Stimulated activated CD8-positive, alpha-beta memory T cell treated with anti-CD3 and anti-CD28 coated beads, Interleukin-7, amount 100 ng/mL, for 48 hours (primary cell): ENCODE data around the gene MRPL36.
"Not testable (repeated sequence)": the region's sequence is repeated elsewhere in the genome, so short reads cannot be mapped to it uniquely, and the experiment has no call there.

Experiments used
- DNase-seq, 2 donors: peaks; one replicate each; pipeline ENCODE4 v3.0.0-alpha.2; 2020; ENCODE audit warnings: low read depth in 1 of 2; ENCODE audit errors: extremely low read depth in 1 of 2

The MRPL36 gene

DNA sequence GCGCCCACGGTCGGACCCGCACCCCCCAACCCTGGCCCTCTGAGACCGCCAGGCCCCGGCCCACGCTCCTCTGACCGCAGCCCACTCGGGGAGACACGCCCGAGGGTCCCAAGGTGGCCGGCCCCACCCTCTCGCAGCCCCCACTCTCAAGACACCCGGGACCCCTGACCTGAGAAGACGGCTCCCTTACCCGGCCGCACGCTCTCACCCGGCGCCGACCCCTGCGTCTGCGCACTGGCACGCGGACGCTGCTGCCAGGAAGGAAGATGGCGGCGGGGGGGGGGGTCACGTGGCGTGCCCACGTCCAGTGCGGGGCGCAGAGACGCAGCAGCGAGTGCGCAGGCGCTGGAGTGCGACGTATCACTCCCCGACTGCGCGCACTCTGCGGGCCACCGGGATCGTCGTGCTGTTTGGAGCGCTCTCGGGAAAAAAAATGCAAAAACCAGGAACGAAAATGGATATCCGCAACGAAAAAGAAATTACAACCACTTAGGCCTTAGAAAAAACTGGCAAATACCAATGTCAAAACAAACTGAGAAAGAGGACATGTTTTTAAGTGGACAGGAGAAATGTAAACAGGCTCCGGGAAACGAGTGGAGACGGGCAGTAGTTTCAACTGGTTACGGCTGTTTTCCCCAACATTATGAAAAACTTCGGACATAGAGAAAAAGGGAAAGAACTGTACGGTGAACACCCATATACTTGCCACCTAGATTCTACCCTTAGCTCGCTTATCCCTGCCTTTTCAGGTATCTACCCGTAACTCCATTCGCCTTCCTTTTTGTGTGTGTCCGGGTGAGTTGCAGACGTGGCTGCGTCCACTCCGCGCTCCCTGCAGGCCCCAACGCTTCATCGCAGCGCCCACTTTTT is at the start of gene MRPL36:
MRPL36 (minus strand) TSS at position 236 of the 870 bp plus-strand sequence. CDS start 902 bp downstream, outside the sequence.
- peak; percentile 82 to 88 for DNase-seq

DNA sequence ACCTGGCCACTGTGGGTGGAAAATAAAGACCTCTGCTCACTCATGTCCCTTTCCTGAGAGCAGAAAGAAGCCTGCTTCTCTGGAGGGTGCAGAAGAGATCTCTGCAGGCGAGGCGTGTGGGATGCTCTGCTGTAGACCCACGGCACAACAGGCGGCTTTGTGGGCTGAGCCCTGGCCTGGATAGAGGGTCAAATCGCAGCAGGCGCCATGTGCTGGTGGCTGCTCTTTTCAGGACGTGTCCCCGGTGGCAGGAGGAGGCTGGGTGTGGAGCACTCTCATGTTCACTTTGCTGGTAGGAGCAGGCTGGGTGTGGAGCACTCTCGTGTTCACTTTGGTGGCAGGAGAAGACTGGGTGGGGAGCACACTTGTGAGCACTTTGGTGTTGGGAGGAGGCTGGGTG is 48.0 kb upstream of the MRPL36 start:
- no peak for DNase-seq

DNA sequence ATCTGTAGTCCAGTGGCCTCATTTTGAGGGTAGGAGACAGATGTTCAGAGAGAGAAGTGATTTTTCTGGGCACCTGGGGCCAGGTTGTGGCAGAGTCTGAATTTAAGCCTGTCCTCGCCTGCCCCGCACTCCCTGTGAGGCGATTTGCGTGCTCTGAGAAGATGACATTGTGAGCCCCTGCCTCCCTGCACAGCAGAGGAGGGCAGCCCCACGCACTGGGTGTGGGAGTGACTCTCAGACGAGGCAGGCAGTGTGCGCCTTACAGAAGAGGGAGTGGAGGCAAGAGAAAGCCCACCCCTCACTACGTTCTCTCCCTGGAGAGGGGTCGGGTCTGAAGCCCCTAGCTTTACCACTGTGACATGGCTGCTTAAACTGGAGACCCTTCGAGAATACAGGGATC is 47.4 kb upstream of the MRPL36 start:
- DNase-seq = no peak

DNA sequence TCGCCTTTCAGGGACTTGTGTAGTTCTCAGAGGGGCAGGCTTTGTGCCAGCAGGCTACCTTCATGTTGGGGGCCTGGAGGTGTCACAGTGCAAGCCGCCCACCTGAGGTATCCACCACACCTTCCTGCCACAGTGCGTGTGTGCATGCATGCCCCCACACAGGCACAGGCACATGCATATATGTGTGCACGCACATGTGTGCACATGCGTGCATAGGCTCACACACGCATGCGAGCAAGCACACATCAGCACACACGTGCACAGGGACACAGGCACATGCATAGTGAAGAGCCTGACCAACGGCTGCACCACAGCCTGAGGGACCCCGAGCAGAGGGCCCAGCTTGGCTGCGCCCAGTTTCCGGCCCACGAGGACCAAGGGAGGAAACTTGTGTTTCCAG is 46.9 kb upstream of the MRPL36 start:
- no peak for DNase-seq

DNA sequence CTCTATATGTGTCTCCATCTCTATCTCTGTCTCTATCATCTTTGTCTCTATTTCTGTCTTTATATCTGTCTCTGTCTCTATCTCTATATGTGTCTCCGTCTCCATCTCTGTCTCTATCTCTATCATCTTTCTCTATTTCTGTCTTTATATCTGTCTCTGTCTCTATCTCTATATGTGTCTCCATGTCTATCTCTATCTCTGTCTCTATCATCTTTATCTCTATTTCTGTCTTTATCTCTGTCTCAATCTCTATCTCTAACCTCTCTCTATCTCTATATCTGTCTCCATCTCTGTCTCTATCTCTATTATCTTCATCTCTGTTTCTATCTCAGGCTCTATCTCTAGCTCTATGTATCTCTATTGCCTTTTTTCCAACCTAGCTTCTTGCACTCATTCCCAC is 46.1 kb upstream of the MRPL36 start:
- DNase-seq = no peak

DNA sequence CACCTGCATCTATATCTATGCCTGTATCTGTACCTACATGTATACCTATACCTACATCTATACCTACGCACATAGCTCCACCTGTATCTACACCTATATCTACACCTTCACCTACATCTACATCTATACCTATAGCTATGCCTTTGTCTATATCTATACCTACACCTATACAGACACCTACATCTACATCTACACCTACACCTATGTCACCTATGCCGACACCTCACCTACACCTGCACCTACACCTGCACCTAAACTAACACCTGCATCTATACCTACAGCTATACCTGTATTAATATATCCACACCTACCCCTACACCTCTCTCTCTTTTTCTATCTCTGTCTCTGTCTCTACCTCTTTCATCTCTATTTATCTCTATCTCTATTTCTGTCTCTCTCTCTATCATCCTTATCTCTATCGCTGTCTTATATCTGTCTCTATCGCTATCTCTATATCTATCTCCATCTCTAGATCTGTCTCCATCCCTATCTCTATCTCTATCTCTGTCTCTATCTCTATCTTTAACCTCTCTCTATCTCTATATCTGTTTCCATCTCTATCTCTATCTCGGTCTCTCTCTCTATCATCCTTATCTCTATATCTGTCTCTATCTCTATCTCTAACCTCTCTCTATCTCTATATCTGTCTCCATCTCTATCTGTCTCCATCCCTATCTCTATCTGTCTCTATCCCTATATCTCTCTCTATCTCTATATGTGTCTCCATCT is 45.2 kb upstream of the MRPL36 start:
- no peak for DNase-seq

DNA sequence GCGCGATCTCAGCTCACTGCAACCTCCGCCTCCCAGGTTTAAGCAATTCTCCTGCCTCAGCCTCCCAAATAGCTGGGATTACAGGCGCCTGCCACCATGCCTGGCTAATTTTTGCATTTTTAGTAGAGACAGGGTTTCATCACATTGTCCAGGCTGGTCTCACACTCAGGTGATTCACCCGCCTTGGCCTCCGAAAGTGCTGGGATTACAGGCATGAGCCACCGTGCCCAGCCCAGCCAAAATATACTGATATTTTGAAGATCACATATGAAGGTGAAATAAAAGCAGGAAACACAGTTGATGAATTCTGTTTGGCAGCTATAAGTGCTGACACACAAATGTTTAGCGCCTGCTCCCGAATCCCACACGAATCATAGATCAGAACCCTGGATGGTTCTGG is 44.1 kb upstream of the MRPL36 start:
- not testable (repeated sequence) for DNase-seq

DNA sequence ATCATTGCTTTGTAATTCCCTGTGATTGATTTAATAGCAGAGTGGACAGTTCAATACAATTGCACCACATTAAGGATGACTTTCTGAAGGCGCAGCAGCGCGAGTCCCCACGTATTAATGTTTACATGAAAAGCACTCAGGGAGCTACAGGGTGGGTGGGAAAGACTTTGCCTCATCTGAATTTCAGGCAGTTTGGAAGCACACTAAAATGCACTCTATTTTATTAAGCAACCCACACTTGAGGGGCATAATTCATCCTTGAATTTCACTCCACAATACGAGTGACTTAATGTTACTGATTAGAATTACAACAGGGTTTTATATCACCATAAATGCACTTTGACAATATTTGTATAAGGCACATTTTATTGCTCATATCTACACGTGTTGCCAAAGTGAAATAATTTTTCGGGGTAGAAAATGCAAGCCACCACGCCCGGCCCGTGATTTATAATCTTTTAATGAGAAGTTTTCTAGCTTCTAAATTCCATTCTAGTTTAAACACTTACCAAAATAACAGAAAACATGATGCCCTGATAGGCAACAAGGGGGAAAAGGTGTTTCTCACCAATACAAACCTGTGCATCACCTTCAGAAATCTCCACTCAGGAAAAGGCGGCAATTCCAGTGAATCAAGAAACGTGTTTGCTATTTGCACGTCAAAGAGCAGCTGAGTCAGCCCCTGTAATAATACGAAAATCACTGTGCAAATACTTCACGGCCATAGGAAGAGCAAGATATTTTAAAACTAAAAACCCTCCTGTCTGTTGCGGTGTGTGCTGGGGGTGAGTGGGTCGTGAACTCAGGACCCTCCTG is 42.6 kb upstream of the MRPL36 start:
- no peak for DNase-seq

DNA sequence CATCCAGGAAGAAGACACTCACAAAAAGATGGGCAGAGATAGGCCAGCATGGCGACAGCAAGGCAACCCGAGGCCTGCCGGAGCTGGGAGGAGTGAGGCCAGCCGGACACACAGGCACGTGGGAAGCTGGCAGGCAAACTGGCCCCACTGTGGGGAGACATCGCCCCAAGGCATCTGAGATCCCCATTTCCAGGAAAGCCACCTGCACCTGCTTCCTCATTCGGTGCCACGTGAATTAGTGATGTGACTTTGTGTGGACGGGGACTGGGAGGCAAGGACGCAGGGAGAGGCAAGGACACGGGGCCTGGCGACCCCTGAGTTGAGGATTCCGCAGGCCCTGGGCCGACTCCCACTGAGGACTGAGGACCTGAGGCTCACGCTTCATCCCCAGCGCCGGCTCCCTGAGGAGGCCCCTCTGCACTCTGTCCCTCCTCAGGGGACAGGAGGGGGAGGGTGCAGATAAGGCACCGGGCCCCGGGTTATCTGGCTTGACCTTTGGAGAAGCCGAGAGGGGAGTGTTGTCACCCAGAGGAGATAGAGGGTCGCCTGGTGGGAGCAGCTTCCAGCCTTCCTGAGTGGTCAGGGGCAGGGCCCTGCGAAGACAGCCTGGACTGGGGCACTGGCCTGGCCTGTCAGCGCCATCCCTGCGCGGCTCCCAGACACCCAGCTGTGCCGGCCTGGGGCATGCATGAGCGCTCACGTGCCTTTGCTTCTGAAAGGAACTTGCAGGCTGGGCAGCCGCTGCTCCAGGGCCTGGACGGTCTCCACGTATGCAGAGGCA is 41.3 kb upstream of the MRPL36 start:
- no peak for DNase-seq

DNA sequence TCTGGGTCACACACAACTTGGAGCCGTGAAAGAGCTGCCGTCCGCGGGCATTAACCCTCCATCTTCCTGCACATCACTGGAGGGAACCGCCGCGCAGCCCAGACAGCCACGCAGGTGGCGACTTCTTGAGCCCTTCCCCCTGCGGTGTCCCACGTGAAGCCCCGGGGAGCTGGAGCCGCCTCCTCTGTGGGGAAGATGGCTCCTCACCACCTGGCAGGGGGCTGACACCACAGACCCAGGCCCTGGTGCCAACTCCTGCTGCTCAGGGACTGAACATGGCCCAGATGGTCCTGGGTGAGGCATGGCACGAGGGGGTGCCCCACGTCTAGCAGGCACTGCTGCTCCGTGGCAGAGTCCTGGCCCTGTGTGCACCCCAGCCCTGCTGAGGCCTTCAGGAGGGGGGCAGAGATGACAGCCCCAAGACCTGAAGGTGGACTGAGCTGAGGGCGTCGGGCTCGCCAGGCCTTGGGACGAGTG is 40.5 kb upstream of the MRPL36 start:
- no peak for DNase-seq

DNA sequence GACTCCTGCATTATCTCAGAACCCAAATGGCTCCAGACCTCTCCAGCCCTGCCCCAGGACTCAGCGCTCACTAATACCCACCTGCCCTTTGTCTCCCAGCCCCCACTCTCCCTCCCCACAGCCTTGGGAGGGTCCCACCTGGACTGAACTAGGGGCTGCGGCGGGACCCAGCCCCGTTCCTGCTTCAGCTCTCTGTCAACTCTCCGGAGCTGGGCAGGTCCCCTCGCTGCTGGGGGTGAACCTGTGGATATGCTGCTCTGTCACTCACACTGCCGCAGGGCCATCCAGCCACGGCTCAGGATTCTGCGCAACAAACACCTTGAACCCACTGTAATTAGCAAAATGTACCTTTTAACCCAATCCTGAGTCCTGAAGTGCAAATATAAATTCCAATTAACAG is 38.4 kb upstream of the MRPL36 start:
- no peak for DNase-seq

DNA sequence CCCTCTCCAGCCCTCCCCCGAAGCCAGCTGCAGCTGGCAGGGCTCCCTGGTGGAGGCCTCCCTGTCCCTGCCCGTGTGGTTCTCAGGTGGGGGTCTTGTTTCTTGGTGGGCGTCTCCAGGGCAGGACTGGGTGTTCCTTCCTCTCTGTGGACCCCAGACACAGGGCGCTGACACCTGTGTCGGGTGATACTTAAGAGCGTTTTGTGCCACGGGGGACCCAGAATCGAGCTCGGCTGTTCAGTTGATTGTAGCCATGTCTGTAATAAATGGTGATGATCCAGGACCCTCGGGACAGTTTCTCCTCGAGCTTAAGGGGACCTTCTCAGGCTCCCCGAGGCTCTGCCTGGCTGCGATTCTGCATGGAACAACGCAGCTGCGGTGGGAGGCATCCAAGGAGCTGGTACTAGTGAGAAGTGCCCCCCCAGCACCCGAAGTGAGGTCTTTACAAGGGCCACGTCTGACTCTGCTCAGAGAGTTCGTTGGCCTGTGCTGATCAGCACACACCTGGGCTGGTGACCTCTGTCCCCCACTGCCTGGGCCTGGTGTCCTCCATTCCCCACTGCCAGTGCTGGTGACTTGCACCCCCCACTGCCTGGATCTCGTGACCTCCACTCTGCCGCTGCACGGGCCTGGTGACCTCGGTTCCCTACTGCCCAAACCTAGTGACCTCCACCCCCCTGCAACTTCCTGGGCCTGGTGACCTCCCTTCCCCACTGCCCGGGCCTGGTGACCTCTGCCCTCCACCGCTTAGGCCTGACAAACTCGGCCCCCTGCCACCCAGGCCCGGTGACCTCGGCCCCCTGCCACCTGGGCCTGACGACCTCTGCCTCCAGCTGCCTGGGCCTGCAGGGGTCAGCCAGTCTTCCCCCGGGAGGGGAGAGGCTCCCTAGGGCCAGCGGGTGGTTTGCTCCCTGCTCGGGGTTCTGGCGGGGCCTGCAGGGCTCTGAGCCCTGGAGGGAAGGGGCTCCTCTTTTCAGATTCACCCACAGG is 37.5 kb upstream of the MRPL36 start:
- DNase-seq = no peak

DNA sequence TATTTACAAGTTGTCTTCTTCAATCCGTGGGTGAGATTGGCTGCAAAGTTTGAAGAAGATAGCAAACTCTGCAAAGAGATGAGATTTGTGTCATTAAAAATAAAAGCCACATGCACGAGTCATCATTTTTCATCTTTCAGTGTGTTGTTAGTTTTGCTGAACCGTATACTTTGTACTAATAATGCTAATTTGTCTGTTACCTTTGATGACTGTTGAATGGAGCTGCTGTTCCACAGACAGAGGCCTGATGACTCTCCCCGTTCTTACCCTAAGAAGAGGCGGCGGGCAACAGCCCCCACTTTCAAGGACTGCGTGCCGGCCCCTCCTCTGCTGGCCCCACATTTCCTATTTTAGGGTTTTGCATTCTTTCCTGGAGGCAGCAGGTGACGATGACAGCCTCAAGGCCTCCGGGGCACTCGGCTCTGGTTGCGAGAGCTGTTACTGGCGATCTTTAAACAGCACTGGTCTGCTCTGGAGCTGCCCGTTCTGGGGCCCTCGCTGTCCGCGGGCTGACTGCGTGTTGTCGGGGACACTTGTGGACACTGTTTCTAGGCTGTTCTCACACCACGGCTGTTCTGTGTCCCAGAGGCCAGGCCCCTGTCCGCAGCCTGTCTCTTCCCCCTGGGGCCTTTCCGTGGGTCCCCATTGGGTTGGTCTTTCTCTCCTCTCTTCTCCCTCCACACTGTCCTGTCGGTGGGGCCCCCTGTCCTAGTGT is 36.7 kb upstream of the MRPL36 start:
- DNase-seq = no peak

DNA sequence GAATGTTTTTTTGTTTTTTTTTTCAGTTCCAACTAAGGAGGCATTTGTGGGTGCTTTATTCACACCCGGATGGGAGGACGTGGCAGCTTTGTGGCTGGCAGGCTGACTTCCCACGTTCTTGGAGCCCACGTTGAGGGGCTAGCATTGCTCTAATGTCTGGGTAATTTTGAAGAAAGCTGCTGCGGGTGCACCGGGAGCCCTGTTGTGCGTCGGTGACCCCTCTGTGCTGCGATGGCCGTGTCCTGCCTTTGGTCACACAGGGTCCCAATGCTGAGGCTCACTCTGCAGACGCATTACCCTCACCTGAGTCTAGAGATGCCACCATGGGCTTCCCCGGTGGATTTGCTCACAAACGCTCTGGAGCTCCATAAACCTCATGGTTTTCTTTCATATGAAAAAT is 35.8 kb upstream of the MRPL36 start:
- no peak for DNase-seq

DNA sequence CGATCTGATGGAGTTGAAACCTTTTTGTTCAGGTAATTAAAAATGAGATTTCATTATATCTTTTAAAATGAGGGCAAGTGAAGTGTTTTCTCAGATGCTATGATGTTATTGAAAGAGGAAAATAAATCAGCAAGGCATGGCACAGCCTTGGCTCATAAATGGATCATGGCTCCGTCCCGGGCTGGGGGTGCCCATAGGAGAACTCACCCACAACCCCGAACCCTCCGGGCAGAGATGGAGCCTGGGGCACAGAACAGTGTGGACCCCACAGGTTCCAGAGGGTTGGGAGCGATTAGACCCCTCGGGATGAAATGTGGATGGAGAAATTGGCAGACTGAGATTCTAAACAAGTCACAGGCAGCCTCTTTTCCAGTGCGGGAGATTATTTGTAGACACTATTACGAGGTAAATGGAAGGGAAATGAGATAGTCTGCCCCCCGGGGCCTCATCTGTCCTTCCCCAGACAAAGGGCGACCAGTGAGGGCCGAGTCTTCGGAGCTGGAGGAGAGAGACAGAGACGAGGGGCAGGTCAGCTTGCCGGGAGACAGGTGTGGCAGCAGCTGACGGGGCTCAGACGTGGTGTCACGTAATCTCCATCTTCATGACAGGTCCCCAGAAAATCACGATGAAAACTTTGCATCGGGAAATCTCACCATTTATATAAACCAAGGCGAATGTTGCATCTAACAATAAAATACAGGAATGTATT is 35.2 kb upstream of the MRPL36 start:
- DNase-seq = no peak

DNA sequence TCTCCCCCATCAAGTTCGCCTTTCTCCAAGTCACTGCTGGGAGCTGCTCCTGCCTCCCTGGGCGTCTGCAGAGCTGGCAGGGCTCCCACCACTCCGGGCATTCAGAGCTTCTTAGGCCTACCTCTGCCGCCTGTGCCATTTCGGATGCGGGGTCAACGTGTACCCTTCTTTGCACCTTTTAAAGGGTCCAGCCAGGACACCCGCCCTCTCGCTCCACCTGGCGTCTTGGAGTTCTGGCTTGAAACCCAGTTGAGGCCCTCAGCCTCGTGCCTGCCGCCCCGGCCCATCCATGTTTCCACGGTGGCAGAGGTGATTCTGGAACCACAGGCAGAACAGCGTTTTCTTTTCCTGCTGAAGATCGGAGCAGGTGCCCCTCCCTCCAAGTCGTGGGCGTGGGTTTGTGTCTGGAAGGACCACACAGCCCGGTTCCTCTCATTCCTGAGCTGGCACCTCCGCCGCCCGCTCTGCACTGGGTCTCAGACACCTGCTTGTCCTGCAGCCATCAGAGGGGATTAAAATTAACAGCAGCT is 34.5 kb upstream of the MRPL36 start:
- DNase-seq = no peak

DNA sequence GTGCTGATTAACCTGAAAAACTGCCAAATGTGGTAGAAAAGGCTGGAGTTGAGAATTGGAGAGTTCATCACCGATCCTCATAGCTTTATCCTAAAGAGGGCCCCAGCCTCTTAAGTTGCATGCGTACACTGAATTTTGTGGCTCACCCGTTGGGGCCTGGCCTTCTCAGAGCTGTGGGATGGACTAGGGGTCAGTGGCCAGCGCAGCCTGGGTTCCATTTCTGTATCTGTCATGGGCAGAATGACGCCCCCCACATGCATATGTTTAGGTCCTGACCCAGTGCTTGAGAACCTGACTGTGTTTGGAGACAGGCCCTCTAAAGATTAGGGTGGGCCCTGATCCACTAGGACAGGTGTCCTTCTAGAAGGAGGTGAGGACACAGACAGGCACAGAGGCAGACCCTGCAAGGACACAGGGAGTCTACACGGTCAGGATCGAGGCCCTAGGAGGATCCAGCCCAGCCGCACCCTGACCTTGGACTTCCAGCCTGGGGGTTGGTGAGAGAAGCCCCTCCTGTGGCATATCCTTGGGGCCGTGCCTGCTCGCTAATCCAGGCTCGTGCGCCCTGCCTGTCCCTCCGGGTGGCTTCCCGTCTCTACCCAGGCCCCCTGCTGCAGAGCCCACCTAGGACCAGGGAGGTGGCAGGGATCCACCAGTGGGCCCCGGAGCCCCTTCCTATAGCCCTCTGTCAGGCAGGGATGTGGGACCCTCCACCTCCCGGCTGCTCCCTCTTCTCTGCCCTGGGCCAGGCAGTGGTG is 33.8 kb upstream of the MRPL36 start:
- no peak for DNase-seq
